AG04450 (cell line): ENCODE results near the gene TVP23A. TPM values are rescaled to one million over a fixed set of nuclear protein-coding genes. Genes with fewer than 3 reads are reported as not detected.

Experiments used
- CTCF ChIA-PET: fragments of 300-600, 350-600 bp; formaldehyde crosslinking; extraction: SDS; loops from one replicate; lab custom pipeline; 2022; ENCODE audit warnings: antibody characterized with exemption, inconsistent platforms; lab: Charles Lee
- POLR2A ChIA-PET: fragments of 350-600 bp; formaldehyde crosslinking; extraction: SDS; loops from one replicate; lab custom pipeline; 2021; ENCODE audit warnings: antibody characterized with exemption, inconsistent platforms; lab: Yijun Ruan, JAX
- DNase-seq: peaks from one replicate; pipeline ENCODE4 v3.0.0-alpha.2; 2011; ENCODE audit warnings: low read depth, low spot score
- H3K27ac ChIP-seq: one replicate; pipeline ENCODE4 v1.5.1; 2012; ENCODE audit warnings: low read depth, low read length, control low read depth
- H3K27me3 ChIP-seq: one replicate; pipeline ENCODE4 v1.6.0; 2012; ENCODE audit warnings: low read length; ENCODE audit not compliant: control insufficient read depth, insufficient read depth
- H3K4me3 ChIP-seq: 2 replicates; pipeline ENCODE4 v1.5.1; 2011; ENCODE audit warnings: mild to moderate bottlenecking, low read depth, low read length, control low read depth
- H3K9me3 ChIP-seq: 2 replicates; pipeline ENCODE4 v1.5.1; 2012; ENCODE audit warnings: low read length; ENCODE audit not compliant: control insufficient read depth, insufficient read depth
- CTCF ChIP-seq: IDR thresholded peaks from 2 replicates; pipeline ENCODE4 v1.5.1; 2011; ENCODE audit warnings: low read depth, low read length, control low read depth, inconsistent platforms
- polyA plus RNA-seq: library from polyadenylated mRNA; depleted of rRNA; stranded (reverse); fragments of >200 nt; gene quantifications from 2 replicates; pipeline ENCODE4 v1.2.3, GENCODE V29; 2011

TVP23A gene
- polyA plus RNA-seq, 1 experiment: not detected

- POLR2A ChIA-PET: no interaction called here
- no peak overlapping the region for H3K4me3 ChIP-seq
- H3K9me3 ChIP-seq: no peaks in the 10 kb centered on the region
- CTCF ChIA-PET: no interaction called here
- no peak for TF ChIP-seq CTCF
- H3K27me3 ChIP-seq: peaks cover 17% of the 10 kb centered on the region
- no peak overlapping the region for H3K27ac ChIP-seq
- no peak for DNase-seq
These were observed 5.5 kb downstream of the TVP23A start for GRCh38 chr16:10813099-10813455.

- Histone ChIP-seq H3K27ac (no peak overlapping the region), H3K9me3 (no peaks in the 10 kb centered on the region), H3K4me3 (no peak overlapping the region), H3K27me3 (peaks cover 12% of the 10 kb centered on the region)
- ChIA-PET CTCF (no interaction called here), POLR2A (no interaction called here)
- DNase-seq: no peak
- no peak for TF ChIP-seq CTCF
These were observed 6.1 kb downstream of the TVP23A start for GRCh38 chr16:10812312-10813098.

DNA sequence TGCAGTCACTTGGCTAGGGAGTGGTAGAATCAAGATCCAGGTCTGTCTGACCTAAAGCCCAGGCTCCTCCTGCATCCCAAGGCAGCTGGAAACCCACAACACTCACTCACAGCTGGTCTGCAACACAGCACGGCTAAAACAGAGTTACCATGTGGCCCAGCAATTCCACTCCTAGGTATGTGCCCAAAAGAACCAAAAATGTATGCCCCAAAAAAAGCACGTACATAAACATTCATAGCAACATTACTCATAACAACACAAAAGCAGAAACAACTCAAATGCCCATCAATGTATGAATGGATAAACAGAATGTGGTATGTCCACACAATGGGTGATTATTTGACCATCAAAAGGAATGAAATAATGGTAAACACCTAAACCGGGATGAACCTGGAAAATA, 8.9 kb downstream of the TVP23A start:
- no peak overlapping the region for H3K4me3 ChIP-seq
- ChIA-PET POLR2A (no interaction called here), CTCF (no interaction called here)
- DNase-seq: no peak
- H3K9me3 ChIP-seq: no peaks in the 10 kb centered on the region
- peaks cover 9% of the 10 kb centered on the region for H3K27me3 ChIP-seq
- TF ChIP-seq CTCF: no peak
- no peak overlapping the region for H3K27ac ChIP-seq

GRCh38 chr16:10808850-10809249, 9.7 kb downstream of the TVP23A start:
- no peak for TF ChIP-seq CTCF
- H3K27me3 ChIP-seq: peaks cover 6% of the 10 kb centered on the region
- CTCF ChIA-PET: no interaction called here
- no peak for DNase-seq
- H3K9me3 ChIP-seq: no peaks in the 10 kb centered on the region
- POLR2A ChIA-PET: no interaction called here
- H3K27ac ChIP-seq: no peak overlapping the region
- H3K4me3 ChIP-seq: no peak overlapping the region

DNA sequence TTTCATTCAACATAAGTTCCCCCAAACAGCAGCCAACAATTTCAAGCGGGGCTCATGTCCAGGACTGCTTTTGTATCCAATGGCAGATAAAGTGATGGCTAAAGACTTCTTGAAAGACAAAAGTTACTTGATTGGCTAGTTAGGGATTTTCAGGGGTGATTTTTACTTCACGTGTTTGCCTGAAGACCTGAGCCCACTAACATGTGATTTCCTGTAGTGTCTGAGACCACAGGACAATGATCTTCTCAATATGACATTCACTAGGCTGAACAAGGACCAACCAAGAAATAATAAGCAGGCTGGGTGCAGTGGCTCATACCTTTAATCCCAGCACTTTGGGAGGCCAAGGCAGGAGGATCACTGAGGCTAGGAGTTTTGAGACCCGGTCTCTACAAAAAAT, 10.4 kb downstream of the TVP23A start:
- peaks cover 6% of the 10 kb centered on the region for H3K27me3 ChIP-seq
- TF ChIP-seq CTCF: no peak
- H3K9me3 ChIP-seq: no peaks in the 10 kb centered on the region
- no peak for DNase-seq
- POLR2A ChIA-PET: no interaction called here
- CTCF ChIA-PET: no interaction called here
- H3K27ac ChIP-seq: no peak overlapping the region
- H3K4me3 ChIP-seq: no peak overlapping the region
